IPS-11a (cell line): Measurements from ENCODE around the gene UFSP1.
"Not testable (repeated sequence)": the region's sequence is repeated elsewhere in the genome, so short reads cannot be mapped to it uniquely, and the experiment has no call there.

Experiments used
- H3K4me3 ChIP-seq: one replicate; pipeline ENCODE4 v1.5.1; 2013; ENCODE audit warnings: low read depth, low read length, control low read depth

Gene UFSP1

GRCh38 chr7:100888988-100889750 is at the start of gene UFSP1:
TSS of gene UFSP1 (minus strand) at chr7:100889715. CDS start at chr7:100889271, 444 bp downstream.
- H3K4me3 ChIP-seq = peak within 1 kb of the TSS; percentile 72

- H3K4me3 ChIP-seq = not testable (repeated sequence)
Measured at GRCh38 chr7:100936167-100936566, 46.7 kb upstream of the UFSP1 start.

- H3K4me3 ChIP-seq = not testable (repeated sequence)
Measured at GRCh38 chr7:100935381-100935780, 45.9 kb upstream of the UFSP1 start.

GRCh38 chr7:100933734-100934133 is 44.2 kb upstream of the UFSP1 start:
- H3K4me3 ChIP-seq = no peak overlapping the region

- no peak overlapping the region for H3K4me3 ChIP-seq
Measured at GRCh38 chr7:100929808-100930174, 40.3 kb upstream of the UFSP1 start.

- not testable (repeated sequence) for H3K4me3 ChIP-seq
Measured at GRCh38 chr7:100923616-100924015, 34.1 kb upstream of the UFSP1 start.

- no peak overlapping the region for H3K4me3 ChIP-seq
Measured at GRCh38 chr7:100921039-100921438, 31.5 kb upstream of the UFSP1 start.

- not testable (repeated sequence) for H3K4me3 ChIP-seq
Measured at GRCh38 chr7:100919779-100920437, 30.4 kb upstream of the UFSP1 start.

GRCh38 chr7:100919335-100919734 is 29.8 kb upstream of the UFSP1 start:
- H3K4me3 ChIP-seq = not testable (repeated sequence)

- no peak overlapping the region for H3K4me3 ChIP-seq
Measured at GRCh38 chr7:100914879-100915447, 25.4 kb upstream of the UFSP1 start.

- H3K4me3 ChIP-seq = no peak overlapping the region
Measured at GRCh38 chr7:100914208-100914878, 24.8 kb upstream of the UFSP1 start.

- no peak overlapping the region for H3K4me3 ChIP-seq
Measured at GRCh38 chr7:100911484-100911883, 22.0 kb upstream of the UFSP1 start.

GRCh38 chr7:100910443-100910842 is 20.9 kb upstream of the UFSP1 start:
- H3K4me3 ChIP-seq = not testable (repeated sequence)

GRCh38 chr7:100908512-100908911 is 19.0 kb upstream of the UFSP1 start:
- H3K4me3 ChIP-seq = no peak overlapping the region

- H3K4me3 ChIP-seq = no peak overlapping the region
Measured at GRCh38 chr7:100902638-100903037, 13.1 kb upstream of the UFSP1 start.

GRCh38 chr7:100901921-100902332 is 12.4 kb upstream of the UFSP1 start:
- H3K4me3 ChIP-seq = no peak overlapping the region

- H3K4me3 ChIP-seq = no peak overlapping the region
Measured at GRCh38 chr7:100900978-100901377, 11.5 kb upstream of the UFSP1 start.

- H3K4me3 ChIP-seq = no peak overlapping the region
Measured at GRCh38 chr7:100899432-100899831, 9.9 kb upstream of the UFSP1 start.

GRCh38 chr7:100897772-100898454 is 8.4 kb upstream of the UFSP1 start:
- H3K4me3 ChIP-seq = no peak overlapping the region

GRCh38 chr7:100896732-100897608 is 7.5 kb upstream of the UFSP1 start:
- H3K4me3 ChIP-seq = peak overlapping the region; percentile 8
